A673 (cell line): ENCODE data around the gene FBXO48.

ENCODE experiments used
- CTCF ChIP-seq: fragments of 300-800, 200-600 bp; sonication (generic); conservative IDR thresholded peaks from 2 replicates; pipeline ENCODE4 v1.5.1; 2017; ENCODE audit warnings: low read depth, mild to moderate bottlenecking, antibody characterized with exemption, low read length, moderate library complexity, mixed read lengths
- EZH2 ChIP-seq: fragments of 200-600 bp; sonication (generic); IDR thresholded peaks from 2 replicates; pipeline ENCODE4 v1.6.1; 2017; ENCODE audit warnings: borderline replicate concordance, low read depth, mild to moderate bottlenecking, mixed read lengths, antibody characterized with exemption, low read length; ENCODE audit not compliant: poor library complexity, severe bottlenecking

- TF ChIP-seq CTCF, result 0 out of 2 replicates have a peak, but pooled peaks have one; percentile 17
- TF ChIP-seq EZH2, result no peak
Observed at GRCh38 chr2:68466361-68466777, 725 bp downstream of the FBXO48 start.
